ENCODE results near the gene LASP1NB.
"Not testable (repeated sequence)": the region's sequence is repeated elsewhere in the genome, so short reads cannot be mapped to it uniquely, and the experiment has no call there.

The LASP1NB gene

DNA sequence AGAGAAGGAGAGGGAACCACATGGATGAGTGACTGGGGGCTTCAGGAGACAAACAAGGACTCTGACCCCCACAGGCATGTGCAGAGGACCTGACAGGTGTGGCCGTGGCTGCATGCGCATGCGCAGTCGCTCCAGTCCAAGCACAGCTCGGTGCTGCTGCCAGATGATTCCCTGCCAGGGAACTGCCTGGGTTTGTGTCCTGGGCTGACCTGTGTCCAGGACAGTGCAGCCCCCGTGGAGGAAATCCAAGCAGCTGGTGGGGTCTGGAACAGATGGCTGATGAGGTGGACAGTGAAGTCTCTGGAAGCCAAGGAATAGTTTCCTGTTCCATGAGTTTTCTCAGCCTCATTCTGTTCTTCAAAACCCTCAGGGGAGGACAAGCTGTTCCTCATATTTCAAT lies 28.2 kb upstream of the LASP1NB start:
- no peak for DNase-seq (ENCODE audit: low read depth)

DNA sequence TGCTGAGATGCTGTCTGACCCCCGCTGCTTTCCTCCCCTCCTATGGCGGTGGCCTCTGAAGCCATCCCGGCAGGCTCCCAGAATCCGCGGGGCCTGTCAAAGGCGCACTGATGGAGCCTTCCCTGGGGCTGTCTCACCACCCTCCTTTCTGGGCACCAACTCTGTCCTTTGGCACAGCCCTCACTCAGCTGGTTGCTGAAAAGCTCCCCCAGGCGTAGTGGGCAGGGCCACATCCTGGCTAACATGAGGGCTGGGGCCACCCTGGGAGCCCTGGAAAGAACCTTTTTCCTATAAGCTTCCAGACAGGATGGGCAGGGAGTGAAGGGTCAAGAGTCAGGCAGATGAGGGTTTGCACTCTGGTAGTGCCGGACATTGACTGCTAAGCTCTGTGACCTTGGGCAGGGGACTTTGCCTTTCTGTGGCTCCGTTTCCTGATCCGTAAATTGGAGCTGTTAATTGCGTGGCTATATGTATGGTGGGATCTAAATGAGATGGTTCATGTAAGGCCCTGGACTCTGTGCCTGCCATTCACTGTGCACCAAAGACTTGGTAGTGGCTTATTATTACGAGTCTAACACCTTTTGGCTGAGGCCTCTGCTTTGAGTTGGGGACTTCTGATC lies 27.6 kb upstream of the LASP1NB start:
- DNase-seq (ENCODE audit: low read depth) = peak; percentile 53

DNA sequence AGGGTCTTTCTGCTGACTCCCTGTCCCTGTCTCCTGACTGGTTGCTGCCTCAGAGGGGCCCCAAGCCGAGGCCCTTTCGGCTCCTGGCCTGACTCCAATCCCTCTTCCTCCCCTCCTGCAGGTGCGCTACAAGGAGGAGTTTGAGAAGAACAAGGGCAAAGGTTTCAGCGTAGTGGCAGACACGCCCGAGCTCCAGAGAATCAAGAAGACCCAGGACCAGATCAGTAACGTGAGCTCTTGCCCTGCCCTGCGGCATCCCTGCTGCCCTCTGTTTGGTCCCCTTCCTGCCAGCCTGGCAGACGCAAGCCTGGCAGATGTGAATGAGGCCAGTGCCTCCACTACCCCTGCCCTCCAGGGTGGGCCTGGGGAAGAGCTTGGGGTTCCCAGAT lies 27.1 kb upstream of the LASP1NB start:
- DNase-seq (ENCODE audit: low read depth) = no peak

- no peak for DNase-seq (ENCODE audit: low read depth)
Measured at GRCh38 chr17:38898812-38899348, 26.5 kb upstream of the LASP1NB start.

DNA sequence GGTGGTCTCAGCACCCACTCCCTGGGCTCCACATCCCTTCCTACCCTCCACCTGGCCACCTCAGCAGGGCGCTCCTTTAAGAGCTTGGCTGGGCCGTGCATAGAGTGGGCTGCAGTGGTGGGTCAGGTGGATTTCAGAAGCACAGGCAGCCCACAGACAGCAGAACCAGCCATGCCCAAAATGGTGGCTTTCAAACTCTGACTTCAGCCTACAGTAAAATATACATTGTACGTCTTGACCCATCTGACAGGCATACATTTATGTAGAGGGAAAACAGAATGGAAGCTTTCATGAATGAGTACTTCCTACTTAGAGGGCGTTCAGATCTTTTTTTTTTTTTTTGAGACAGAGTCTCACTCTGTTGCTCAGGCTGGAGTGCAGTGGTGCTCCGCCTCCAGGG lies 26.0 kb upstream of the LASP1NB start:
- no peak for DNase-seq (ENCODE audit: low read depth)

DNA sequence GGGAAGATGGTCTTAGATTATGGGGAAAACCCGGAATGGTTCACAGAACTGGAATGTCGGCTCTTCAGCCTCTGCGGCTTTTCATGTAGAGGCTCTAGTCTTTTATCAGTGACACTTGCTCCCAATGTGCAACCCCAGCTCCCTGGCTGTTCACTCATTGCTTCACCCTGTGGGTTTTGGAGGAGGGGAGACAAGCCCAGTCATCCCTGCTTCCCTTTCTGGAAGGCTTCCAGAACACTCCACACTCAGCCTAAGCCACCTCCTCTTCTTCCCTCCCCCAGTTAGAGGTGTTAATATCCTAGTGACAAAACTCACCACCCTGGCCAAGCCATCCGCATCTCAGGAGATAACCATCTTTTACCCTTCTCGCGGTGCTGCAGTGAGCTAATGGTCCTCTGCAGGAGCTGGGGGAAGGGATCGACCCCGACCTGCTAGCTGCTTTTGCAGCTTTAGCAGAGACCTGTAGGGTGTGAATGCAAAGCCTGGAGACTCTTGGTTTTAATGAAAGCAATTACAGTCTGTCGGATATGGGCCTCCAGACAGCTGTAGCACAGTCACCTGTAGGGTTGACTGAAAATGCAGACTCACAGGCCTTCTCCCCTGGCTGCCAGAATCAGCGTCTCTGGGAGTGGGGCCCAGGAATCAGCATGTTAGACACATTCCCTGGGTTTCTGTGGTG lies 24.3 kb upstream of the LASP1NB start:
- peak; percentile 99 for DNase-seq (ENCODE audit: low read depth)

- no peak for DNase-seq (ENCODE audit: low read depth)
Measured at GRCh38 chr17:38903404-38903803, 22.0 kb upstream of the LASP1NB start.

DNA sequence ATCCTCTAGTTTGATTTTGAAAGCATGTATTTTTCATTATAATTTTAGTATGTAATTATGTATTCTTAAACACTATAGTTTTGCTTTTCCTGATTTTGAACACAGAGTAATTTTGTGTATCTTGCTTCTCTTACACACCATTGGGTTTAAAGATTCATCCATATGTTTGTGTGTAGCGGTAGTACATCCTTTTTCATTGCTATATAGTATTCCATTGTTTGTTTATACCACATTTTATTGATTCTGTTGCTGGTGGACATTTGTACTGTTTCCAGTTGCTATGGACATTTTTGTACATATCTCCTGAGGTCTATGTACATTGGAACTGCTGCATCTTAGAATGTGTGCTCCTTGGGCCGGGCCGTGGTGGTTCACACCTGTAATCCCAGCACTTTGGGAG lies 20.5 kb upstream of the LASP1NB start:
- no peak for DNase-seq (ENCODE audit: low read depth)

DNA sequence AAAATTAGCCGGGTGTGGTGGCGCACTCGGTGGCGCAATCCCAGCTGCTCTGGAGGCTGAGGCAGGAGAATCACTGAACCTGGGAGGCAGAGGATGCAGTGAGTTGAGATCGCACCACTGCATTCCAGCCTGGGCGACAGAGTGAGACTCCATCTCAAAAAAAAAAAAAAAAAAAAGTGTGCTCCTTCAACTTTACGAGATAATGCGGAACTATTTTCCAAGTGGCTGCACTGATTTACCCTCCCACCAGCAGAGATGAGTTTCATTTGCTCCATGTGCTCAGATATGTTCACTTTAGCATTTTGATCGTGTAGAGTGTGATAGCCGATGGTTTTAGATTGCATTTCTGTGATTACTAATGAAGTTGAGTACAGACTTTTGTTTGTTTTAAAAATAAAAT lies 20.0 kb upstream of the LASP1NB start:
- DNase-seq (ENCODE audit: low read depth) = no peak

DNA sequence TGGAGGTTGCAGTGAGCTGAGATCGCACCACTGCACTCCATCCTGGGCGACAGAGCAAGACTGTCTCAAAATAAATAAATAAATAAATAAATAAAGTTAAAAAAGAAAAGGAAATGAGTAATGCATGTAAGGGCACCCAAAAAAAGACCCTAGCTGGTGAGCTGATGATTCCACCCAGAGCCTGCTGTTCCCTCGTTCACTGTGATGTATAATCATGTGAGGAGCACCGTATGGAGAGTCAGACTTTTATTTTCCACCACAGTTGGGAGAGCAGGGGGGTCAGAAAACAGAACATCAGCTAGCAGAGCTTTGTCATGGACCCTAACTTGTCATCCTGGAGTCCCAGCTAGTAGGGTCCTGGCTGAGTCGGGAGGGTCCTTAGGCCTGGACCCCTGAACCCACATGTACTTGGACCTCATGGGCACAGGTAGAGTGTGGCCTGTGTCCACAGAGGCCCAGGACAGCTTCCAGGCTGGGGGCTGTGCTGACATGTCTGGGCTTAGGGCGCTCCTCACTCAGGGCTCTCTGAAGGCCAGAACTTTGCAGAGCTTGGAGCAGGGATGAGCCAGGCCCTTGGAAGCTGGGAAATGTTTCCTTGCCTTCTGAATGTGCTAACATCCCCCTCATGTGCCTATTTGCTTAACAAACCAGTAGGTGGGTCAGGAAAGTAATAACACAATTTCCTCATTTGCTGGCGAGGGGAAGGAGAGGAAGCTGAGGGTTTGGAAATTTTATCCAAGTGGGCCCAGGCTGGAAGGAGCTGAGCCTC lies 18.8 kb upstream of the LASP1NB start:
- DNase-seq (ENCODE audit: low read depth) = no peak

DNA sequence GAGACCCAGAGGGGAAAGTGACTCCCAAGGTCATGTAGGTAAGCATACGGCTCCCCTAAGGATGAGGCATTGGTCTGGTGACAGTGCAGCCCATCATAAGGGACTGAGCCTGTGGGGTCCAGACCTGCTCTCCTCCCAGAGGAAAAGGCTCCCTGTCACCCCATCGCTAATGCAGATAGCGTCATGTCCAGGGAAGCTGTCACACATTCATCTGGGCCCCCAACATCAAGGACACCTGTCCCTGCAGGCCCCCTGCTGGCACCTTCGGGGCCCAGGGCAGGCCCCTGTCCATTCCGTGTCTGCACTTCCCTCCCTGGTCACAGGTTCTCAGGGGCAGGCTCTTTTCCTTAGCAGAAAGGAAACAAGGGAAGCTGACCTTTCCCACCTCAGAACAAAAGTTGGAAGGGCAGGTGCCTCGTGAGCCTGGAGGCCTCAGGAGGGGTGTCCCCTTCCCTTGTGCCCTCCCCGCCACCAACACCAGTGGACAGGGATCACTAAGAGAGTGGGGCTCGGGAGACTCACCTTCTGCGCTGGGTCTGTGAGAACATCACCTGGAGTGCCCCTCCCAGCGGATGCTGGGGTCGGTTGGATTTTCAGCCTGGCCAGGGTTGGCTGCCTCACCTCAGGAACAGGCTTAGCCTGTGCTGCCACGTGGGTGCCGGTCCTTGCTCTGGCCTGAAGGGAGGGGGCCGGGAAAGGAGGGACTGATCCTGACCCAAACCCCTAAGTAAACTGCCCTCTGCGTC lies 17.3 kb upstream of the LASP1NB start:
- DNase-seq (ENCODE audit: low read depth) = no peak

GRCh38 chr17:38908676-38909181 lies 16.7 kb upstream of the LASP1NB start:
- no peak for DNase-seq (ENCODE audit: low read depth)

- DNase-seq (ENCODE audit: low read depth) = no peak
Measured at GRCh38 chr17:38910325-38910724, 15.1 kb upstream of the LASP1NB start.

- DNase-seq (ENCODE audit: low read depth) = no peak
Measured at GRCh38 chr17:38911081-38911730, 14.2 kb upstream of the LASP1NB start.

DNA sequence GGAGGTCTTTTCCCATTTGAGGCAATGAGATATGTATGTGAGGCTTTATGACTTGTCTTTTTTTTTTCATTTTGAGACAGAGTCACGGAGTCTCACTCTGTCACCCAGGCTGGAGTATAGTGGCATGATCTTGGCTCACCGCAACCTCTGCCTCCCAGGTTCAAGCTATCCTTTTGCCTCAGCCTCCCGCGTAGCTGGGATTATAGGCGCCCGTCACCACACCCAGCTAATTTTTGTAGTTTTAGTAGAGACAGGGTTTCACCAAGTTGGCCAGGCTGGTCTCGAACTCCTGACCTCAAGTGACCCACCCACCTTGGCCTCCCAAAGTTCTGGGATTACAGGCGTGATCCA lies 13.7 kb upstream of the LASP1NB start:
- DNase-seq (ENCODE audit: low read depth) = not testable (repeated sequence)

DNA sequence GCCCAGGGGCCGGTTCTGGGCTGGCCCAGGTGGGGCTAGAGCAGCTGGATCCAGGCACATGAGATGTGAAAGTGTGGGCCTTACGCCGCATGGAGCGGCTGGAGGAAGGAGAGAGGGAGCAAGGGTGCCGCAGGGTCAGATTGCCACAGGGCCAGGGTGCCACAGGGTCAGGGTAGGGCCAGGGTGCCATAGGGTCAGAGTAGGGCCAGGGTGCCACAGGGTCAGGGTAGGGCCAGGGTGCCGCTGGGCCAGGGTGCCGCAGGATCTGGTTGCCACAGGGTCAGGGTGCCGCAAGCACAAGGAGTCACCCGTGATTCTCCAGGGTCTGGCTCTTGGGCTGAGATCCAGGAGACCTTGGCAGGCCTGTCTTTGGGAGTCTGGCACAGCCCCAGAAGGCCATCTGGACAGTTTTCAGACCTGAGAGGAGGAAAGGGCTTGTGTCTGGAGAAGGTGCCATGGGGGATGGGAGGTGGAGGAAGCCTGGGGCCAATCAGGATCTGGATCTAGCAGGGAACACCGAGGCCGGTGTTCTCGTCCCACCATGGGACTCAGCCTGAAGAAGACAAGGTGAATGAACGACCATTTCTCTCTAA lies 13.1 kb upstream of the LASP1NB start:
- DNase-seq (ENCODE audit: low read depth) = no peak

- DNase-seq (ENCODE audit: low read depth) = no peak
Measured at GRCh38 chr17:38914741-38915638, 10.4 kb upstream of the LASP1NB start.

DNA sequence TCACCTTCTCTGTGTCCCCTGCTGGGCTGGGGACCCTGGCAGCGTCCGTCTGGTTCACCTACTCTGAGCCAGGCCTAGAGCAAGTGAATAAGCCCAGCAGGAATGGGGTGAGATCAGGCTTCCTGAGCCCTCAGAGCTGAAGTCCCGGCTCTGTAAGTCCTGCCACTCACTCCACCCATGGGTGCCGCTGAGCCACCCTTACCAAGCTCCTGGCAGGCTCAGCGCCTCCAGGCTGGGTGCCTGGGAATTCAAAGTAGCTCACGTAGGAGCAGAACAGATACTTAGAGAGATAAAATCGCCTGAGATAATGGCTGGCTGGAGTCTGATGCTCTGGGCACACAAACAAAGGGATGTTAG lies 9.8 kb upstream of the LASP1NB start:
- no peak for DNase-seq (ENCODE audit: low read depth)

GRCh38 chr17:38916771-38917170 lies 8.6 kb upstream of the LASP1NB start:
- DNase-seq (ENCODE audit: low read depth) = no peak

- no peak for DNase-seq (ENCODE audit: low read depth)
Measured at GRCh38 chr17:38917259-38917658, 8.2 kb upstream of the LASP1NB start.

Data from M059J (cell line).